Measurements from ENCODE around the gene LRP2.

DNA sequence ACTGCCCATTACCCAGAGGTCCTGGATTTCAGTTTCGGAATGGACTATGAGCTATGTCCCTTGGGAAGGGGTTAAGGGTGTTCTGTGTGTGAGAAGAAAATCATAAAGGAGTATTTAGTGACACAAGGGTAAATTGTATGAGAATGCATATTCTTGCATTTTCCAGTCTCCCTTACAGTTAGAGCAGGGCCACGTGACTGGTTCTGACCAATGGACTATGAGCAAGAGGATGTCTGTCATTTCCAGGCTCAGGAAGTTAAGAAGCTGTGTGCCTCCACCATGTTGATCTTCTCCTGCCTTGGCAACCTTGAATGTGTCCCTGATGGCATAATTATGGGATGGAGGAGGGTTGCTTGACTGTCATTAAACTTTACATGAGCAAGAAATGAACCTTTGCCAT lies 198.0 kb downstream of the LRP2 start:
- TF ChIP-seq, protein P1, sequence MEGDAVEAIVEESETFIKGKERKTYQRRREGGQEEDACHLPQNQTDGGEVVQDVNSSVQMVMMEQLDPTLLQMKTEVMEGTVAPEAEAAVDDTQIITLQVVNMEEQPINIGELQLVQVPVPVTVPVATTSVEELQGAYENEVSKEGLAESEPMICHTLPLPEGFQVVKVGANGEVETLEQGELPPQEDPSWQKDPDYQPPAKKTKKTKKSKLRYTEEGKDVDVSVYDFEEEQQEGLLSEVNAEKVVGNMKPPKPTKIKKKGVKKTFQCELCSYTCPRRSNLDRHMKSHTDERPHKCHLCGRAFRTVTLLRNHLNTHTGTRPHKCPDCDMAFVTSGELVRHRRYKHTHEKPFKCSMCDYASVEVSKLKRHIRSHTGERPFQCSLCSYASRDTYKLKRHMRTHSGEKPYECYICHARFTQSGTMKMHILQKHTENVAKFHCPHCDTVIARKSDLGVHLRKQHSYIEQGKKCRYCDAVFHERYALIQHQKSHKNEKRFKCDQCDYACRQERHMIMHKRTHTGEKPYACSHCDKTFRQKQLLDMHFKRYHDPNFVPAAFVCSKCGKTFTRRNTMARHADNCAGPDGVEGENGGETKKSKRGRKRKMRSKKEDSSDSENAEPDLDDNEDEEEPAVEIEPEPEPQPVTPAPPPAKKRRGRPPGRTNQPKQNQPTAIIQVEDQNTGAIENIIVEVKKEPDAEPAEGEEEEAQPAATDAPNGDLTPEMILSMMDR (IDR thresholded peaks at IDR 0.05; ENCODE audit: low read depth, low read length, missing input control) = no peak
- no peak for TF ChIP-seq HNF4G (IDR thresholded peaks at IDR 0.05)
- TF ChIP-seq, protein P2, sequence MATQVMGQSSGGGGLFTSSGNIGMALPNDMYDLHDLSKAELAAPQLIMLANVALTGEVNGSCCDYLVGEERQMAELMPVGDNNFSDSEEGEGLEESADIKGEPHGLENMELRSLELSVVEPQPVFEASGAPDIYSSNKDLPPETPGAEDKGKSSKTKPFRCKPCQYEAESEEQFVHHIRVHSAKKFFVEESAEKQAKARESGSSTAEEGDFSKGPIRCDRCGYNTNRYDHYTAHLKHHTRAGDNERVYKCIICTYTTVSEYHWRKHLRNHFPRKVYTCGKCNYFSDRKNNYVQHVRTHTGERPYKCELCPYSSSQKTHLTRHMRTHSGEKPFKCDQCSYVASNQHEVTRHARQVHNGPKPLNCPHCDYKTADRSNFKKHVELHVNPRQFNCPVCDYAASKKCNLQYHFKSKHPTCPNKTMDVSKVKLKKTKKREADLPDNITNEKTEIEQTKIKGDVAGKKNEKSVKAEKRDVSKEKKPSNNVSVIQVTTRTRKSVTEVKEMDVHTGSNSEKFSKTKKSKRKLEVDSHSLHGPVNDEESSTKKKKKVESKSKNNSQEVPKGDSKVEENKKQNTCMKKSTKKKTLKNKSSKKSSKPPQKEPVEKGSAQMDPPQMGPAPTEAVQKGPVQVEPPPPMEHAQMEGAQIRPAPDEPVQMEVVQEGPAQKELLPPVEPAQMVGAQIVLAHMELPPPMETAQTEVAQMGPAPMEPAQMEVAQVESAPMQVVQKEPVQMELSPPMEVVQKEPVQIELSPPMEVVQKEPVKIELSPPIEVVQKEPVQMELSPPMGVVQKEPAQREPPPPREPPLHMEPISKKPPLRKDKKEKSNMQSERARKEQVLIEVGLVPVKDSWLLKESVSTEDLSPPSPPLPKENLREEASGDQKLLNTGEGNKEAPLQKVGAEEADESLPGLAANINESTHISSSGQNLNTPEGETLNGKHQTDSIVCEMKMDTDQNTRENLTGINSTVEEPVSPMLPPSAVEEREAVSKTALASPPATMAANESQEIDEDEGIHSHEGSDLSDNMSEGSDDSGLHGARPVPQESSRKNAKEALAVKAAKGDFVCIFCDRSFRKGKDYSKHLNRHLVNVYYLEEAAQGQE (IDR thresholded peaks at IDR 0.05) = no peak
- no peak for TF ChIP-seq TAF1 (conservative IDR thresholded peaks at IDR 0.05)
- TF ChIP-seq, protein P3, sequence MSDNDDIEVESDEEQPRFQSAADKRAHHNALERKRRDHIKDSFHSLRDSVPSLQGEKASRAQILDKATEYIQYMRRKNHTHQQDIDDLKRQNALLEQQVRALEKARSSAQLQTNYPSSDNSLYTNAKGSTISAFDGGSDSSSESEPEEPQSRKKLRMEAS (IDR thresholded peaks at IDR 0.05) = no peak
- TF ChIP-seq, protein P4, sequence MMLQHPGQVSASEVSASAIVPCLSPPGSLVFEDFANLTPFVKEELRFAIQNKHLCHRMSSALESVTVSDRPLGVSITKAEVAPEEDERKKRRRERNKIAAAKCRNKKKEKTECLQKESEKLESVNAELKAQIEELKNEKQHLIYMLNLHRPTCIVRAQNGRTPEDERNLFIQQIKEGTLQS (IDR thresholded peaks at IDR 0.05) = no peak
- TF ChIP-seq EGR1 (IDR thresholded peaks at IDR 0.05; ENCODE audit: low read depth in 2 of 2) = no peak
- no peak for TF ChIP-seq RXRA (IDR thresholded peaks at IDR 0.05)
- TF ChIP-seq JUND (IDR thresholded peaks at IDR 0.05) = no peak
- no peak for TF ChIP-seq SP1 (IDR thresholded peaks at IDR 0.05)
- no peak for TF ChIP-seq RAD21 (IDR thresholded peaks at IDR 0.05)
- TF ChIP-seq, protein P5, sequence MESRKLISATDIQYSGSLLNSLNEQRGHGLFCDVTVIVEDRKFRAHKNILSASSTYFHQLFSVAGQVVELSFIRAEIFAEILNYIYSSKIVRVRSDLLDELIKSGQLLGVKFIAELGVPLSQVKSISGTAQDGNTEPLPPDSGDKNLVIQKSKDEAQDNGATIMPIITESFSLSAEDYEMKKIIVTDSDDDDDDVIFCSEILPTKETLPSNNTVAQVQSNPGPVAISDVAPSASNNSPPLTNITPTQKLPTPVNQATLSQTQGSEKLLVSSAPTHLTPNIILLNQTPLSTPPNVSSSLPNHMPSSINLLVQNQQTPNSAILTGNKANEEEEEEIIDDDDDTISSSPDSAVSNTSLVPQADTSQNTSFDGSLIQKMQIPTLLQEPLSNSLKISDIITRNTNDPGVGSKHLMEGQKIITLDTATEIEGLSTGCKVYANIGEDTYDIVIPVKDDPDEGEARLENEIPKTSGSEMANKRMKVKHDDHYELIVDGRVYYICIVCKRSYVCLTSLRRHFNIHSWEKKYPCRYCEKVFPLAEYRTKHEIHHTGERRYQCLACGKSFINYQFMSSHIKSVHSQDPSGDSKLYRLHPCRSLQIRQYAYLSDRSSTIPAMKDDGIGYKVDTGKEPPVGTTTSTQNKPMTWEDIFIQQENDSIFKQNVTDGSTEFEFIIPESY (IDR thresholded peaks at IDR 0.05) = no peak
- no peak for TF ChIP-seq GABPA (IDR thresholded peaks at IDR 0.05 in 1 of 2, conservative IDR thresholded peaks at IDR 0.05 in 1 of 2)
- no peak for TF ChIP-seq HNF4A (conservative IDR thresholded peaks at IDR 0.05)

All from liver (tissue), 3 donors.